ENCODE results near the gene DAP.
"Not testable (repeated sequence)": the region's sequence is repeated elsewhere in the genome, so short reads cannot be mapped to it uniquely, and the experiment has no call there.

DAP gene

GRCh38 chr5:10733426-10733825, 27.6 kb downstream of the DAP start:
- DNase-seq = no peak

- peak; percentile 18 for DNase-seq
These were observed 29.1 kb downstream of the DAP start for GRCh38 chr5:10731913-10732312.

DNA sequence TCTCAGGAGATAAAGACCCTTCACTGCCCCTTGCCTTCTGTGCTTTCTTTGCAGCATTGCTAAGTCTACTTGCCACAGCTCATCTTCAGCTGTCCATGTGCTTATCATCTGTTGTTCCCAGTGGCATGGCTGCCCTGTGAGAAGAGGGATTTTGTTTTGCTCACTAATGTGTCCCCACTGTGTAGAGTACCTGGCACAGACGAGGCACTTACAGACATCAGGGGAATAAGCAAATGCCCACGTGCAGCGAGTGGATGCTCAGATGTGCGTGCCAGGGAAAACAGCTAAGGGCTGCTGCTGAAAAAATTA, 31.0 kb downstream of the DAP start:
- DNase-seq = no peak

DNA sequence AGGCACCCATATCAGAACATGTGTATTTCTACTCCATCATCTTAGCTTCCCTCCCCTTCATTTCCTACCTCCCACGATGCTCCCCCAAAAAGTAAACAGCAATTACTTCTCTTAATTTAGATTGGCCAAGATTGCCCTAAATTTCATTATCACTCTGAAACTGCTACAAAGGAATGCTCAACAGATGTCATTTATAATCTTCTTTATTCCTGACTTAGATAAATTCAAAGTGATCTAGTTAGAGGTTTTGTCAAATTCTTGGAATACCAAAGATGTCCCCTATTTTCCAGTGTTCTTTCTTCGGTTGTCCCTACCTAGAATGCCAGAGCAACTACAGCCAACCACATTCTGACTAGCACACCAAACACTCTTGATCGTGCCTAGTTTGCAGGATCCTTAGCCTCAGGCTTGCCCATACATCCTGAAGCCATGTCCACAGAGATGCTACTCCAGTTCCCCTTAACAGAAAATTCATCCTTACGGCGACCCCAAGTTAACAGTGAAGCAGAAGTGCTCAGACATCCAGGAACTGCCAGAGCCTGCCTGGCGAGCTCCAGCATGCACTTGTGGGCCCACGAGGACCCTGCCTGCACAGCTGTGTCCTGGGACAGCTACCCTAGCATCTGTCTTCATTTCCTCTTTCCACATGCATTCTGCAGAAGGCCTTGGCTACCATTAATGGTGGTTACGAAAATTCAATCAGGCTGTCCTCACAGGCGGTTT, 31.6 kb downstream of the DAP start:
- no peak for DNase-seq

- DNase-seq = no peak
These were observed 32.4 kb downstream of the DAP start for GRCh38 chr5:10728679-10729078.

DNA sequence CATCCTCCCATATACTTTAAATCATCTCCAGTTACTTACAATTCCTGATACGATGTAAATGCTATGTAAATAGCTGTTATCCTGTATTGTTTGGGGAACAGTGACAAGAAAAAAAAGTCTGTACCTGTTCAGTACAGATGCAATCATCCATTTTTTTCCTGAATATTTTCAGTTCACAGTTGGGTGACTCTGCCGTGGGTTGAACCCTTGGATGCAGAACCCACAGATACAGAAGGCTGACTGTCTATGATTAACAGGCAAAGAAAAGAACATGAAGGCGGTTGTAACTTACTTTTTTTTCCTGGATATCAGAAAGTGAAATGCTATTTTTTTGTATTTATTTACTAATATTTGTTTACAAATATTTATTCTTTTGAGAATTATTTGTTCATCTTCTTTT, 33.2 kb downstream of the DAP start:
- DNase-seq = no peak

DNA sequence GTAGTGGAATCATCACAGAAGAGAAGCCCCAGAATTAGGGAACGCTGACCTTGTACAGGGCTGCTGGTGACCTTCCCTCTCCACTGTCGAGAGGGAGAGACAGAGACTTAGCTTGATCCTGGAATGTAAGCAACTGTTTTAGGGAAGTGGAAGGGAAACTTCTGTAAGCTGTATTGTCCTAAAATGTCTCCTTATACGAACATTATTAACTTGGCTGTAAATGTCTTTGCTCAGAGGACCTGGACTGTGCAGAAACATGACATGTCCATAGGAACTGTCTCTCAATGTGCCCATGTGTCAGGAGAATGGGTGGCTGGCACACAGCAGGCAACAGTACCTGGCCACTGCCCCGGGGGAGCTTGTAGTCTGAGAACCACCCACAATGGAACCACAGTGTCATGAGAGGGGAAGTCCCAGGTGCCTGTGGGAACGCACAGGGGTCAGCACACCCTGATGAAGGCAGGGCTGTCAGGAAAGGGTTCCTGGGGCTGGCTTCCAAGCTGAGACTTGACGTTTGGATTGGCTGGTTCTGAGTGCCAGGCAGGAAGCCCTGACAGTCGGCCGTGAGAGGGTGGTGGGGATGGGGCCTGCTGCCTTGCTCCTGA, 34.0 kb downstream of the DAP start:
- no peak for DNase-seq

DNA sequence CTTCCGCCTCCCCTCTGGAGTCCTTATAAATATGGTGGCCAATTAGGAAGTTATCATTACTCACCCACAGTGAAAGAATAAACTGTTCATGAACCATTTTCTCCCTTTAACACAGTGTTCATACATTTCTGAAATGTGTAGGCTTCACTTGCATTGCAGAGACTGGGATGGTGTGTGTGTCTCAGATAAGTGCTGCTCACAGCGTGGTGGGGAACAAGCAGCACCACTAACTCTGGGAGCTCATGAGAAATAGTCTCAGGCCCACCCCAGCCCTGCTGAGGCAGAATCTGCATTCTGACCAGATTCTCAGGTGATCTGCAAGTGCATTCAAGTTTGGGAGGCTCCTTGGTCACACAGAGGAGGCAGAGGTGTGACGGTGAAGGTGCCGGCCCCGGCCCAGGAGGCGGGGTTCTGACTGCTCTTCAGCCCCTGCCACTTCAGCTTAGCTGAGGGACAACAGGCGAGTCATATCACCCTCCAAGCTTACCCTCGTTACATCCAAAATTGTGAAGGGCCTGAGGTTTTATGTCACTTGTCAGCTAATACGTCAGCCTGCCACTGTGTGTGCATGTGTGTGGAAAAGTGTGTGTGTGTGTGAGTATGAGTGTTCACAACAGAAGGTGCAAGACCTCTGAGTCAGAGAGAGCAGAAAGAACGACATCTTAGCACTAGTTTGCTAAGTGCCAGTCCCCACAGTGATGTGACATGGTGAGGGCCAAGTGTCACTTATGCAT, 34.7 kb downstream of the DAP start:
- DNase-seq = no peak

DNA sequence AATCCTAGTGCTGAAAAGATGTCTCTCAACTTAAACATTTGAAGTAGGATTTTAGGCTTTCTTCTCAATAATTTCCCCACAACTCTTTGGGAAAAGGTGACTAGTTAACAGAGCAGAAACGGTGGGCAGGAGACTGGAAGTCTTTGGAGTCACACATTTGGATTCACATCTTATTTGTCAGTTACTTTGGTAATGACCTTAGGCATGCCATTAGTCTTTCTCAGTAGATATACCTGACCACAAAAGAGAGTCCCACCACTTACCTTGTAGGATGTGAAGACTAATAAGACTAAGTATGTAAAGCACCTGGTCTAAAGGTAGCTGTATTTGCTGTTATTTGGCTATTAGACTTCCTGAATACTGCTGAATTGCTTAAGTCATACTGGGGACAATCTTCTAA, 35.4 kb downstream of the DAP start:
- no peak for DNase-seq

GRCh38 chr5:10724781-10725507, 36.1 kb downstream of the DAP start:
- DNase-seq = no peak

GRCh38 chr5:10723514-10723913, 37.5 kb downstream of the DAP start:
- DNase-seq = no peak

GRCh38 chr5:10720766-10721165, 40.3 kb downstream of the DAP start:
- DNase-seq = not testable (repeated sequence)

DNA sequence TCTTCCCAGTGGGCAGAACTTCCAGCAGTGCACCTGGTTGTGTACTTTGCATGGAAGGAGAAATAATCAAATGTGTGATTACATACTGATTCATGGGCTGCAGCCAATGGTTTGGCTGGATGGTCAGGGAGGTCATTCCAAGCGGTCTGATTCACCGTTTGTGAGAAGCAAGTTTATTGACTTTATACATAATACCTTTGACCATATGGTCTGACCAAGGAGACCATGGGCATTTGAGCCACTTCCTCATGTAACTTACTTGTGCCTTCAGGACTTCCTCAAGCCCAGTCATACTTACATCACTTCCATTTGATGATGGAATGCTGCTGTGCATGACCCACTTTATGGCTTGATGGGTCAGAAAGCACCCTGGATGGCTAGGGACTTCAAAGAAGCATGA, 41.1 kb downstream of the DAP start:
- no peak for DNase-seq

- not testable (repeated sequence) for DNase-seq
These were observed 42.4 kb downstream of the DAP start for GRCh38 chr5:10718617-10719016.

GRCh38 chr5:10716825-10717224, 44.2 kb downstream of the DAP start:
- DNase-seq = not testable (repeated sequence)

DNA sequence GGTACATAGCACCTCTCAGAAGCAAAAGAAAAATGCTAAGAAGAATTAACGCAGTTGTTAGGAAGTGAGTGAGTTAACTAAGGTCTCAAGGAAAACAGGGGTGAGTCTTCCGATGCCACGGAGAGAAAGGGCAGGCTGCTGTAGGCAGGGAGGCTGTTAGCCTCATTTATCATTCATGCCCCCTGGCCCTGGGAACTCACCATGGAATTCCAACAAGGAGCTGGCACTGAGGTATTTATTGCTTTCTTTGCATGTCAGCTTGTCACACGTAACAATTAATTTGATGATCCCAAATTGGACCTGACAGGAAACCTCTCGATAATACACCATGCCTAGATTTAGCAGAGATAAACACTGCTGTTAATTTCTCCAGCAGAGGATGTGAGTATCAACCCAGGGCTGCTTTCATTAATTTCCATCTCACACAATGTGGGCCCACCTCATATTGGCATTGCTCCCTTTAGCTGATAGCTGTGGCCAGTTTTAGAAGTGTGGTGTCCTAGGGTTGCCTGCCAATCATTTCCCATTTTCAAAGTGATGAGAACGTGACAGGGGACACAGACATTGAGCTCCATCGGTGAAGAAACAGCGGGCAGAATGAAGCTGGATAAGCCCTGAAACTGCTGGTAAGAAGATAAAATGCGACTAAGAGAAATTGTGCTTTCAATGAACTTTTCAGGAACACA, 45.3 kb downstream of the DAP start:
- no peak for DNase-seq

DNA sequence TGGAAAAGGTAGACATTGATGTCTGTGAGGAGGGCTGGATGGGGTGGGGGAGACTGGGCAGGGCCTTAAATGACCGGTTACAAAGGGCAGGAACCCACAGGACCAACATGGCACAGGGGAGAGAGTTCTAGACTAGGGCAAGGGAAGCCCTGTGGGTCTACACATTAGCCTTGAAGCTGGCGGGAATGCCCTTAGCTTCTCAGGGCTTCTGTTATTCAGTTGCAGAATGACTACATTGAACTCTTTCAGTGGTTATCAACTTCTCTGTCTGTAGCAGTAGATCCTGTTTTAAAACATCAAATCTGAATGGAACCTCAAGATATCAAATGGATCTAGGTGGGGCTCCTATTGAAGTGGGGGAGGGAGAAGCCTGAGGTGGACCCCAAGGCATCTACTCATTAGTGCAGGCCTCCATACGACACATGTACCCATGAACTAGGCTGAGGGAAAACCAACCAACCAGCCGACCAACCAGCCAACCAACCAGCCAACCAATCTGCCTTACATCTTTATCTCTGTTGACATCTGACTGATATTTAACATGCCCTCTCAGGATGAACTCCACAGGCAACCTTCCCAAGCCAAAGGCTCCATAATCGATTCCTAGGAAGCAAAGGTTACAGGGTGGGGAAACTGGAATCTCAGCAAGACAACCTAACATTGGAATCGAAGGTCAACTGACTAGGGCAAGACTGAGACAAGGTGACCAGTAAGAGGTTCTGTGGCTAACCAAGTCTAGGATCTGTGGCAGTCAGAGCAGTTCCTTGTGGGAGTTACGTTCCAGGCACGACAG, 48.3 kb downstream of the DAP start:
- no peak for DNase-seq

DNA sequence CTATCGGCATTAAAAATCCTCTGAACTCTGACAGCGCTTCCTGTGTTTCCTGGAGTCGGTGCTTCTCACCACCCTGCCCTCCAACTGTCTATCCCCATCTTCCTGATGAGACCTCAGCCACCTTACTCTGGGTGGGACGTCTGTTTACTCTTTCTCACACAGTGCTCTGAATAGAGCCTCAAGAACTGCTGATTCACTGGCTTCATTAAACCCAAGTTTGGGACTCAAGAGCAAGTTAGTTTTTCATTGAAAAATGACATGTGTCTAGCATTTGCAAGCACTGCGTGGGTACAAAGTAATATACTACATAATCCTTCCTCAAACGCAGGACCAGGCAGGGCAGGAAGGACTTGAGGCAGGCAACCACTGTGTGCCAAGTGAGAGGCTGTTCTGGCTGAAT, 49.5 kb downstream of the DAP start:
- no peak for DNase-seq

GRCh38 chr5:10710513-10711128, 50.4 kb downstream of the DAP start:
- no peak for DNase-seq

- DNase-seq = no peak
These were observed 51.1 kb downstream of the DAP start for GRCh38 chr5:10709933-10710332.

- DNase-seq = no peak
These were observed 51.6 kb downstream of the DAP start for GRCh38 chr5:10709409-10709808.
